ENCODE results near the gene GRIA4.

DNA sequence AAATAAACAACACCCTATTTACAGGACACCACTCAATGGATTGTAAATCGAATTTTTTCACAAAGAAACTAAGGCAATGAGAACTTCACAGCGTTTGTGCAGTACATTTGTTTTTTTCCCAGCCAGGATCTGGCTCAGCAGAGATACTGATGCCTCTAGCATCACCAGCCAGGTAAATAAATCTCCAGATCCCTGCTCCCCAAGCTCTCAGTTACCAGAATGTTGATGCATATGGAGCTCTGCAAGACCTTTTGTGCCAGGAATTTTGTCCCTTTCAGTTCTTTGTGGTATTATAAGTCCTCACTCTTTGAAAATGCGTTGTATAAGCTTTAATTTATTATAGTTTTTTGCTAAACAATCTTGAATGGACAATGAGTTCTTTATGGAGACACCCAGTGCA is 274.6 kb downstream of the GRIA4 start:
- TF ChIP-seq, protein P1, sequence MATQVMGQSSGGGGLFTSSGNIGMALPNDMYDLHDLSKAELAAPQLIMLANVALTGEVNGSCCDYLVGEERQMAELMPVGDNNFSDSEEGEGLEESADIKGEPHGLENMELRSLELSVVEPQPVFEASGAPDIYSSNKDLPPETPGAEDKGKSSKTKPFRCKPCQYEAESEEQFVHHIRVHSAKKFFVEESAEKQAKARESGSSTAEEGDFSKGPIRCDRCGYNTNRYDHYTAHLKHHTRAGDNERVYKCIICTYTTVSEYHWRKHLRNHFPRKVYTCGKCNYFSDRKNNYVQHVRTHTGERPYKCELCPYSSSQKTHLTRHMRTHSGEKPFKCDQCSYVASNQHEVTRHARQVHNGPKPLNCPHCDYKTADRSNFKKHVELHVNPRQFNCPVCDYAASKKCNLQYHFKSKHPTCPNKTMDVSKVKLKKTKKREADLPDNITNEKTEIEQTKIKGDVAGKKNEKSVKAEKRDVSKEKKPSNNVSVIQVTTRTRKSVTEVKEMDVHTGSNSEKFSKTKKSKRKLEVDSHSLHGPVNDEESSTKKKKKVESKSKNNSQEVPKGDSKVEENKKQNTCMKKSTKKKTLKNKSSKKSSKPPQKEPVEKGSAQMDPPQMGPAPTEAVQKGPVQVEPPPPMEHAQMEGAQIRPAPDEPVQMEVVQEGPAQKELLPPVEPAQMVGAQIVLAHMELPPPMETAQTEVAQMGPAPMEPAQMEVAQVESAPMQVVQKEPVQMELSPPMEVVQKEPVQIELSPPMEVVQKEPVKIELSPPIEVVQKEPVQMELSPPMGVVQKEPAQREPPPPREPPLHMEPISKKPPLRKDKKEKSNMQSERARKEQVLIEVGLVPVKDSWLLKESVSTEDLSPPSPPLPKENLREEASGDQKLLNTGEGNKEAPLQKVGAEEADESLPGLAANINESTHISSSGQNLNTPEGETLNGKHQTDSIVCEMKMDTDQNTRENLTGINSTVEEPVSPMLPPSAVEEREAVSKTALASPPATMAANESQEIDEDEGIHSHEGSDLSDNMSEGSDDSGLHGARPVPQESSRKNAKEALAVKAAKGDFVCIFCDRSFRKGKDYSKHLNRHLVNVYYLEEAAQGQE (IDR thresholded peaks at IDR 0.05), result no peak
- TF ChIP-seq, protein P2, sequence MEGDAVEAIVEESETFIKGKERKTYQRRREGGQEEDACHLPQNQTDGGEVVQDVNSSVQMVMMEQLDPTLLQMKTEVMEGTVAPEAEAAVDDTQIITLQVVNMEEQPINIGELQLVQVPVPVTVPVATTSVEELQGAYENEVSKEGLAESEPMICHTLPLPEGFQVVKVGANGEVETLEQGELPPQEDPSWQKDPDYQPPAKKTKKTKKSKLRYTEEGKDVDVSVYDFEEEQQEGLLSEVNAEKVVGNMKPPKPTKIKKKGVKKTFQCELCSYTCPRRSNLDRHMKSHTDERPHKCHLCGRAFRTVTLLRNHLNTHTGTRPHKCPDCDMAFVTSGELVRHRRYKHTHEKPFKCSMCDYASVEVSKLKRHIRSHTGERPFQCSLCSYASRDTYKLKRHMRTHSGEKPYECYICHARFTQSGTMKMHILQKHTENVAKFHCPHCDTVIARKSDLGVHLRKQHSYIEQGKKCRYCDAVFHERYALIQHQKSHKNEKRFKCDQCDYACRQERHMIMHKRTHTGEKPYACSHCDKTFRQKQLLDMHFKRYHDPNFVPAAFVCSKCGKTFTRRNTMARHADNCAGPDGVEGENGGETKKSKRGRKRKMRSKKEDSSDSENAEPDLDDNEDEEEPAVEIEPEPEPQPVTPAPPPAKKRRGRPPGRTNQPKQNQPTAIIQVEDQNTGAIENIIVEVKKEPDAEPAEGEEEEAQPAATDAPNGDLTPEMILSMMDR (IDR thresholded peaks at IDR 0.05; ENCODE audit: low read depth, low read length, missing input control), result no peak
- TF ChIP-seq TAF1 (conservative IDR thresholded peaks at IDR 0.05) (no peak), GABPA (IDR thresholded peaks at IDR 0.05 in 1 of 2, conservative IDR thresholded peaks at IDR 0.05 in 1 of 2) (no peak), RAD21 (IDR thresholded peaks at IDR 0.05) (no peak), SP1 (IDR thresholded peaks at IDR 0.05) (no peak), FOXA1 (IDR thresholded peaks at IDR 0.05) (no peak), EGR1 (IDR thresholded peaks at IDR 0.05; ENCODE audit: low read depth in 2 of 2) (no peak), RXRA (IDR thresholded peaks at IDR 0.05) (no peak), YY1 (IDR thresholded peaks at IDR 0.05) (no peak), JUND (IDR thresholded peaks at IDR 0.05) (no peak)
- TF ChIP-seq, protein P3, sequence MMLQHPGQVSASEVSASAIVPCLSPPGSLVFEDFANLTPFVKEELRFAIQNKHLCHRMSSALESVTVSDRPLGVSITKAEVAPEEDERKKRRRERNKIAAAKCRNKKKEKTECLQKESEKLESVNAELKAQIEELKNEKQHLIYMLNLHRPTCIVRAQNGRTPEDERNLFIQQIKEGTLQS (IDR thresholded peaks at IDR 0.05), result no peak
- TF ChIP-seq, protein P4, sequence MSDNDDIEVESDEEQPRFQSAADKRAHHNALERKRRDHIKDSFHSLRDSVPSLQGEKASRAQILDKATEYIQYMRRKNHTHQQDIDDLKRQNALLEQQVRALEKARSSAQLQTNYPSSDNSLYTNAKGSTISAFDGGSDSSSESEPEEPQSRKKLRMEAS (IDR thresholded peaks at IDR 0.05), result no peak

All from liver (tissue), 3 donors.